Epithelial cell of proximal tubule (primary cell): Measurements from ENCODE around the gene STX11. TPM values are rescaled to one million over a fixed set of nuclear protein-coding genes. Genes with fewer than 3 reads are reported as not detected.

Experiments
- DNase-seq: peaks from one replicate; pipeline ENCODE4 v3.0.0-alpha.2; 2011; ENCODE audit warnings: low read depth
- H3K4me3 ChIP-seq: 2 replicates; pipeline ENCODE4 v1.5.1; 2011; ENCODE audit warnings: low read depth, mild to moderate bottlenecking, low read length
- CTCF ChIP-seq: conservative IDR thresholded peaks from 2 replicates; pipeline ENCODE4 v1.5.1; 2012; ENCODE audit warnings: low read depth, mild to moderate bottlenecking, low read length
- total RNA-seq: library from RNA; depleted of rRNA; stranded (reverse); fragments of >200 nt; gene quantifications from 2 replicates; pipeline ENCODE4 v1.2.3, GENCODE V29; 2015

The STX11 gene
- total RNA-seq, 1 donor from 2014 or later, result 0.52 TPM

- no peak overlapping the region for H3K4me3 ChIP-seq
Measured at GRCh38 chr6:144156338-144156737, 6.0 kb downstream of the STX11 start.

GRCh38 chr6:144156991-144157390 lies 6.7 kb downstream of the STX11 start:
- H3K4me3 ChIP-seq, result no peak overlapping the region
- TF ChIP-seq CTCF, result no peak
- DNase-seq, result no peak

More at GRCh38 chr6:144156338-144156737, 6.0 kb downstream of the STX11 start:
- TF ChIP-seq CTCF, result no peak
- DNase-seq, result no peak

GRCh38 chr6:144158133-144158532 lies 7.8 kb downstream of the STX11 start:
- no peak overlapping the region for H3K4me3 ChIP-seq
- peak; percentile 9 for DNase-seq
- no peak for TF ChIP-seq CTCF

- DNase-seq, result no peak
- no peak for TF ChIP-seq CTCF
- H3K4me3 ChIP-seq, result no peak overlapping the region
Measured at GRCh38 chr6:144159223-144159622, 8.9 kb downstream of the STX11 start.

GRCh38 chr6:144159742-144160141 lies 9.4 kb downstream of the STX11 start:
- H3K4me3 ChIP-seq, result no peak overlapping the region
- TF ChIP-seq CTCF, result no peak
- no peak for DNase-seq

GRCh38 chr6:144160431-144161005 lies 10.2 kb downstream of the STX11 start:
- no peak overlapping the region for H3K4me3 ChIP-seq
- no peak for TF ChIP-seq CTCF
- DNase-seq, result no peak

GRCh38 chr6:144161975-144162374 lies 11.7 kb downstream of the STX11 start:
- DNase-seq, result no peak
- TF ChIP-seq CTCF, result no peak
- no peak overlapping the region for H3K4me3 ChIP-seq
